Gastrocnemius medialis (tissue), 4 donors: ENCODE results near the gene CCDC188.

Source experiments
- POLR2A ChIP-seq, 2 donors: fragments of 450-650 bp; IDR thresholded peaks; one replicate each; pipeline ENCODE4 v1.6.1; 2017; ENCODE audit warnings: antibody characterized with exemption in 2 of 2, mild to moderate bottlenecking in 2 of 2, moderate library complexity in 2 of 2
- TF ChIP-seq, protein P1 (sequence below), 5 experiments: fragments of 450-650 bp in 3 of 5; fragments of 200-600 bp in 2 of 5; sonication (generic) in 2 of 5; IDR thresholded peaks in 4 of 5; conservative IDR thresholded peaks in 1 of 5; 1 replicate in 4 of 5; 2 replicates in 1 of 5; pipeline ENCODE4 v1.5.1; 2016 to 2019; ENCODE audit warnings: antibody characterized with exemption in 5 of 5, mild to moderate bottlenecking in 3 of 5, moderate library complexity in 3 of 5

- TF ChIP-seq, protein P1, sequence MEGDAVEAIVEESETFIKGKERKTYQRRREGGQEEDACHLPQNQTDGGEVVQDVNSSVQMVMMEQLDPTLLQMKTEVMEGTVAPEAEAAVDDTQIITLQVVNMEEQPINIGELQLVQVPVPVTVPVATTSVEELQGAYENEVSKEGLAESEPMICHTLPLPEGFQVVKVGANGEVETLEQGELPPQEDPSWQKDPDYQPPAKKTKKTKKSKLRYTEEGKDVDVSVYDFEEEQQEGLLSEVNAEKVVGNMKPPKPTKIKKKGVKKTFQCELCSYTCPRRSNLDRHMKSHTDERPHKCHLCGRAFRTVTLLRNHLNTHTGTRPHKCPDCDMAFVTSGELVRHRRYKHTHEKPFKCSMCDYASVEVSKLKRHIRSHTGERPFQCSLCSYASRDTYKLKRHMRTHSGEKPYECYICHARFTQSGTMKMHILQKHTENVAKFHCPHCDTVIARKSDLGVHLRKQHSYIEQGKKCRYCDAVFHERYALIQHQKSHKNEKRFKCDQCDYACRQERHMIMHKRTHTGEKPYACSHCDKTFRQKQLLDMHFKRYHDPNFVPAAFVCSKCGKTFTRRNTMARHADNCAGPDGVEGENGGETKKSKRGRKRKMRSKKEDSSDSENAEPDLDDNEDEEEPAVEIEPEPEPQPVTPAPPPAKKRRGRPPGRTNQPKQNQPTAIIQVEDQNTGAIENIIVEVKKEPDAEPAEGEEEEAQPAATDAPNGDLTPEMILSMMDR (IDR thresholded peaks at IDR 0.05 in 4 of 5, conservative IDR thresholded peaks at IDR 0.05 in 1 of 5): no peak
- no peak for TF ChIP-seq POLR2A (IDR thresholded peaks at IDR 0.05)
Observed at GRCh38 chr22:20142711-20143621, 7.9 kb downstream of the CCDC188 start.
